Epidermal melanocyte (primary cell): ENCODE results near the gene UBE2R2.
"Not testable (repeated sequence)": the region's sequence is repeated elsewhere in the genome, so short reads cannot be mapped to it uniquely, and the experiment has no call there.

Source experiments
- DNase-seq: peaks from one replicate; pipeline ENCODE4 v3.0.0; 2011; ENCODE audit warnings: low spot score; ENCODE audit not compliant: insufficient read length

Gene UBE2R2

GRCh38 chr9:33840381-33840780 is 23.4 kb downstream of the UBE2R2 start:
- DNase-seq = no peak

DNA sequence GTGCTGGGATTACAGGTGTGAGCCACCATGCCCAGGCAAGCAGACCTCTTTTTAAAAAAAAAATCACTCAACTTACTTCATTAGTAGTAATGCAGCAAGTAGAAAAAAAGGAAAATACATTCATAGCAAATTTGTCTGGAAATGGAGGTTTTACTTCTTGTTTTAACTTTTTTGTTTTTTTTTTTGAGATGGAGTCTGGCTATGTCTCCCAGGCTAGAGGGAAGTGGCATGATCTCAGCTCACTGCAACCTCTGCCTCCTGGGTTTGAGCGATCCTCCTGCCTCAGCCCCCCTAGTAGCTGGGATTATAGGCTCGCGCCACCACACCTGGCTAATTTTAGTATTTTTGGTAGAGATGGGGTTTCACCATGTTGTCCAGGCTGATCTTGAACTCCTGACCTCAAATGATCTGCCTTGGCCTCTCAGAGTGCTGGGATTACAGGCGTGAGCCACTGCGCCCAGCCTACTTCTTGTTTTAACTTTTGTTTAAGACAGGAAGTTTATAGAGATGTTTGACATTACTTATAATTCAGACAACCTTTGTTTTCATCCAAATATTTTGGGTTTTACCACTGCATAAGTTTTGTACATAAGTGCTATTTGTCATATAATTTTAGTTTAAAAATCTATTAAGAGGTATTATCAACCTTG is 26.5 kb downstream of the UBE2R2 start:
- no peak for DNase-seq

- DNase-seq = no peak
Observed at GRCh38 chr9:33846231-33846630, 29.3 kb downstream of the UBE2R2 start.

DNA sequence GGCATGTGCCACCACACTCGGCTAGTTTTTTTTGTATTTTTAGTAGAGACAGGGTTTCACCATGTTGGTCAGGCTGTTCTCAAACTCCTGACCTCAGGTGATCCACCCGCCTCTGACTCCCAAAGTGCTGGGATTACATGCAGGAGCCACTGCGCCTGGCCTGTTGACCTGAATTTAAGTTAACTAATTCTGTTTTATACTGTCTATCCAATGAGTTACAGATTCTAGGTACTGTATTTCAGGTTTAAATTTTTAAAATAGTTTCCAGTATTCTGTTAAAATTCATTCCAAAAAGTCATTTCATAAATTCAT is 30.9 kb downstream of the UBE2R2 start:
- DNase-seq = not testable (repeated sequence)

DNA sequence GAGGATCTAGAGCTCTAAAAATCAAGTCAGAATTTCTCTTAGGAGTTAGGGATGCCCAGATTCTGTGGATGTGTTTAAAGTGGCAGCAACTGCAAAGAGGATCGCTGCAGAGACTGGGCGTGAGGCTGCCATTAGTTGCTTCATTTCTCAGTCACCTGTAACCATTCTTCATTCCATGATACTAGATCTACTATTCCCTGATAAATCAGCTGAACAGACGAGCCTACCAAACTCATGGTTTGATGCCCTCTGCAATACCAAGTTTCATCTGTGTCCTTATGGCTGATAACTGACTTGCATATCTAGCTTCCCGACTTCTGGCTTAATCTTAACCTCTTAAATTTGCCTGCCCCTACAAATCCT is 33.3 kb downstream of the UBE2R2 start:
- DNase-seq = no peak

GRCh38 chr9:33850677-33851076 is 33.7 kb downstream of the UBE2R2 start:
- no peak for DNase-seq

- DNase-seq = no peak
Observed at GRCh38 chr9:33851301-33851700, 34.3 kb downstream of the UBE2R2 start.

GRCh38 chr9:33852216-33852826 is 35.4 kb downstream of the UBE2R2 start:
- no peak for DNase-seq

DNA sequence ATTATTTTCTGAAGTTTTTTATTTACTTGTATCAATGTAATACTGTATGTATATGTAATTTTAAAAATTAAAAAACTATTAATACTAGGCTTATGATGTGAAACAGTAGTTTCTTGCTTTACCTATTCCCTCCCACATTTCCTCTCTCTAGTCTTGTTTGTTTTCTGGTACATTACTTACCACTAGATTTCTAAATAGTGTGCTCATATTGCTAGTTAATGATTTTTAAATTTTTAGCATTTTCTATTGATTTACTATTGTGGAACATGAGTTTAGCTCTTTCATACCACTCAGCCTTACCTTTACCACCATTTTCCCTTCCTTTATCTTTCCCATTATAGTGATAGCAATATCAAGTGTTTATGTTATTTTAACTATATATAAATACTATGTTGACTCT is 39.3 kb downstream of the UBE2R2 start:
- DNase-seq = no peak

GRCh38 chr9:33858423-33858822 is 41.5 kb downstream of the UBE2R2 start:
- no peak for DNase-seq

- no peak for DNase-seq
Observed at GRCh38 chr9:33860200-33860871, 43.4 kb downstream of the UBE2R2 start.

DNA sequence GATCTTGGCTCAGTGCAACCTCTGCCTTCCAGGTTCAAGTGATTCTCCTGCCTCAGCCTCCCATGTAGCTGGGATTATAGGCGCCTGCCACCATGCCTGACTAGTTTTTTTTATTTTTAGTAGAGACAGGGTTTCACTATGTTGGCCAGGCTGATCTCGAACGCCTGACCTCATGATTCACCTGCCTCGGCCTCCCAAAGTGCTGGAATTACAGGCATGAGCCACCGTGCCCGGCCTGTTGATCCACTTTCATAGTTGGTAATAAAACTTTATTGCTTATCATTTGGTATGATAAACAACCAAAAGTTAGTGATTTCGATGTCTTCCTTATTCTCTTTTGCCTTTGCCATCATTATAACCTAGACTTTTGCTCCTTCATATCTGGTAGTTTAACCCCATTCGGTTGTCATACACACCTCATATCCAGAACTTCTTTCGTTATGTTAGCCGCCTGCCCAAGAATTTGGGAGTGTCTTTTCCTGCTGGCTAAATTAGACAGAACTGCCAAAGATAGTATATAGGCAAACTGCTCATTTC is 45.0 kb downstream of the UBE2R2 start:
- DNase-seq = no peak

GRCh38 chr9:33863027-33863426 is 46.1 kb downstream of the UBE2R2 start:
- DNase-seq = not testable (repeated sequence)

DNA sequence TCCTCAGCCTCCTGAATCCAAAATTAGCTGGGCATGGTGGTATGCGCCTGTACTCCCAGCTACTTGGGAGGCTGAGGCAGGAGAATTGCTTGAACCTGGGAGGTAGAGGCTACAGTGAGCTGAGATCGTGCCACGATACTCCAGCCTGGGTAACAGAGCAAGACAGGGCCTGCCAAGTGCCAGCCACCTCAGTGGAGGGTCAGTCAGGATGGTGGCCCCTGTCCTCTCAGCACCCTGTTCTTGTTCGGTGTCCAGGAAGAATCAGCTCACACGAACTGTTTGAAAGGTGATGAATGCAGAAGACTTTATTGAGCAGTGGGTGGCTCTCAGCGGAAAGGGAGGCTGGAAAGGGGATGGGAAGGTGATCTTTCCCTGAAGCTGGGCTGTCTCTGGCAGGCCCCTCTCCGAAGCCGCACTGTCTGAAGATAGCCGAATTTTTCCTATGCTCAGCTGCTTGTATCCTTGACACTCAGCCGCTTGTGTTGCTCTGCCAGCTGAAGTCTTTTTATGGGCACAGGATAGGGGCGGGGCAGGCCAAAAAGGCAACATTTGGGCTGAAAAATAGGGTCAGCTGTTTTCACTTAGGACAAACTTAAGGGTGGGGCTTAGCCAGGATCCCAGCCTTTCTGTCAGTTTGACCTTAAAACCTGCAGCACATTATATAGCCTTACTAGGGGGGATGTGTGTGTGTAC is 50.9 kb downstream of the UBE2R2 start:
- no peak for DNase-seq

DNA sequence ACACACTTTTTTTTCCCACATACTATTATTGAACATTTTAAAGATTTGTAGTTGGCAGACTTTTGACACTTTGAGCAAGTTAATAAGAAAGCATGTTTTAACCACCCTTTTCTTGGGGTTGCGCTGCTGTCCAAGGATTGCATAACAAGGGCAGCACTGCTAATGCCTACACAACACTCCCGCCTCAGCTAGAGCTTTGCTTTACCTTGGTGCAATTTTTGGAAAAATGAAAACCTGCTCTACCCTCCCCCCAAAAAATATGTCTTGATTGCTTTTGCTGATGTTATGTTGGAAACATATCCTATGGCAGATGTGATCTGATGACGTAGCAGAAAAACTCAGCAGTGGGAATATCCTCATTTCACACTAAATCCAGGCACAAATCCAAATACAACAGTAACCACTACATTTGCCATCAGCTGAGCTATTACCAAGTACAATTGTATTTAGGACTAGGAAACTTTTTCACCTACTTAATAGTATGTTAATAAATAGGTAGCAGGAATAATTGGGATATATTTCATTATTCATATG is 51.5 kb downstream of the UBE2R2 start:
- no peak for DNase-seq

GRCh38 chr9:33869243-33869642 is 52.3 kb downstream of the UBE2R2 start:
- DNase-seq = not testable (repeated sequence)

GRCh38 chr9:33877727-33878489 is 60.9 kb downstream of the UBE2R2 start:
- no peak for DNase-seq

DNA sequence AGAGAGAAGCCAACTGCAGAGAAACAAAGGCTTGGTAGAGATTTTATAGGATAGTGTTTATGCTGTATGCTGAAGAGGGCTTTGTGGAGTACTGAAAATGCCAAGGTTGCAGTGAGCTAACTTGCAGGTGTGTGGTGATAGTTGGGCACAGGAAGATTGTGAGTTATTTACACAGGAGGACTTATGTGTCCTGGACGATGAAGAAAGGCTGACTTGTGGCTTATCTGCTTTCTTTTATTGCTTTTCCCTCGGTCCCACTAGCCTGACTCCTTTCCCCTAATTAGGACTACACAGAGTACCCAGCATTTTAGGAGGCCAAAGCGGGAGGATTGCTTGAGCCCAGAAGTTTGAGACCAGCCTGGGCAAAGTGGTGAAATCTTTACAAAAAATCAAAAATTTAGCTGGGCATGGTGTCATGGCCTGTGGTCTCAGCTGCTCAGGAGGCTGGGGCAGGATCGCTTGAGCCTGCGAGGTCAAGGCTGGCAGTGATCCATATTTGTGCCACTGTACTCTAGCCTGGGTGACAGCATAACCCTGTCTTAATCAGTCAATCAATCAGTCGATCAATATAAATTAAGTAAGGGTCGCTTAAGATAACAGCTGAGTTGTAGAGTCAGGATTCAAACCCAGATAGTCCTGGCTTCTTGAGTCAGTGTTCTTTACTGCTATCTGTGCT is 61.9 kb downstream of the UBE2R2 start:
- DNase-seq = no peak

GRCh38 chr9:33880211-33881089 is 63.5 kb downstream of the UBE2R2 start:
- no peak for DNase-seq

DNA sequence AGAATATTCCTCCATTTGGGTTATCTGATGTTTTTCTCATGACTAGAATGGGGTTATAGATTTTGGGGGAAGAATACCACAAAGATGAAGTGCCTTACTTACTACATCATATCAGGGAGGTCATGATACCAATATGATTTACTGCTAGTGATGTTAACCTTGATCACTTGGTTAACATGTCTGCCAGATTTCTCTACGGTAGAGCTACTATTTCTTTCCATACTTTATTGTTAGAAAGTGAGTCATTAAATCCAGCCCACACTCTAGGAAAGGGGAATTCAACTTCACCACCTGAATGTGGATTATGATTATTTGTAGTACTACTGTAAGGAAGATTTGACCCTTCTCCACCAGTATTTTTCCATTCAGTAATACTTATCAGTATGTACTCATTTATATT is 64.7 kb downstream of the UBE2R2 start:
- DNase-seq = no peak
